SK-N-SH (cell line): Measurements from ENCODE around the gene SEH1L. TPM values are rescaled to one million over a fixed set of nuclear protein-coding genes. Genes with fewer than 3 reads are reported as not detected.

Source experiments
- CTCF ChIA-PET: fragments of 300-600, 350-600 bp; formaldehyde crosslinking; extraction: SDS; loops from one replicate; lab custom pipeline; 2021; lab: Yijun Ruan, JAX
- POLR2A ChIA-PET: fragments of 350-600 bp; sonication (Branson Sonifier 250); formaldehyde crosslinking; extraction: SDS; loops from one replicate; lab custom pipeline; 2020; ENCODE audit warnings: antibody characterized with exemption, inconsistent platforms; lab: Yijun Ruan, JAX
- DNase-seq: peaks from one replicate; pipeline ENCODE4 v3.0.0; 2012
- H2AFZ ChIP-seq: fragments of 200-600 bp; sonication (generic); 2 replicates; pipeline ENCODE4 v1.8.1; 2016; ENCODE audit warnings: antibody characterized with exemption, mild to moderate bottlenecking, low read depth
- H3F3A ChIP-seq: fragments of 200-600 bp; sonication (generic); replicated peaks from 2 replicates; pipeline ENCODE3; 2016; ENCODE audit warnings: antibody characterized with exemption, mild to moderate bottlenecking; ENCODE audit not compliant: insufficient read depth
- H3K27ac ChIP-seq, 2 experiments: fragments of 200-500 bp in 1 of 2; fragments of 200-600 bp in 1 of 2; sonication (Bioruptor generic) in 1 of 2; sonication (generic), shearing (Covaris generic) in 1 of 2; 2 replicates each; pipeline versions ENCODE4 v1.5.1 to v1.6.1; 2014 to 2016; ENCODE audit warnings: low read depth in 2 of 2, inconsistent platforms in 1 of 2, low read length in 1 of 2, mild to moderate bottlenecking in 1 of 2, mixed read lengths in 1 of 2
- H3K27me3 ChIP-seq: fragments of 200-600 bp; sonication (generic), shearing (Covaris generic); 2 replicates; pipeline ENCODE4 v1.6.1; 2016; ENCODE audit warnings: mixed run types; ENCODE audit not compliant: insufficient read depth
- H3K36me3 ChIP-seq, 2 experiments: fragments of 200-500 bp in 1 of 2; fragments of 200-600 bp in 1 of 2; sonication (Bioruptor generic) in 1 of 2; sonication (generic) in 1 of 2; replicated peaks in 1 of 2; 2 replicates each; pipeline versions ENCODE3 to v1.5.1; 2014 to 2016; ENCODE audit warnings: low read length in 1 of 2, mild to moderate bottlenecking in 1 of 2; ENCODE audit not compliant: insufficient read depth in 2 of 2, control insufficient read depth in 1 of 2
- H3K4me1 ChIP-seq, 2 experiments: fragments of 200-500 bp in 1 of 2; fragments of 200-600 bp in 1 of 2; sonication (Bioruptor generic) in 1 of 2; sonication (generic), shearing (Covaris generic) in 1 of 2; 2 replicates each; pipeline versions ENCODE4 v1.5.1 to v1.6.1; 2014 to 2016; ENCODE audit warnings: low read depth in 1 of 2, low read length in 1 of 2, mixed run types in 1 of 2; ENCODE audit not compliant: insufficient read depth in 2 of 2, control insufficient read depth in 1 of 2
- H3K4me2 ChIP-seq: fragments of 200-600 bp; sonication (generic), shearing (Covaris generic); 2 replicates; pipeline ENCODE4 v1.6.1; 2017; ENCODE audit warnings: mixed run types
- H3K4me3 ChIP-seq, 2 experiments: fragments of 200-500 bp in 1 of 2; fragments of 200-600 bp in 1 of 2; sonication (Bioruptor generic) in 1 of 2; sonication (generic), shearing (Covaris generic) in 1 of 2; 2 replicates each; pipeline versions ENCODE4 v1.5.1 to v1.8.1; 2014 to 2016; ENCODE audit warnings: low read depth in 2 of 2, inconsistent platforms in 1 of 2, low read length in 1 of 2, mild to moderate bottlenecking in 1 of 2, mixed read lengths in 1 of 2, moderate library complexity in 1 of 2
- H3K79me2 ChIP-seq: fragments of 200-600 bp; sonication (generic); 2 replicates; pipeline ENCODE4 v1.8.1; 2017; ENCODE audit warnings: mild to moderate bottlenecking; ENCODE audit not compliant: insufficient read depth
- H3K9ac ChIP-seq: fragments of 200-600 bp; sonication (generic); 2 replicates; pipeline ENCODE4 v1.6.1; 2017; ENCODE audit warnings: mixed run types
- H3K9me2 ChIP-seq: fragments of 200-600 bp; sonication (generic); 2 replicates; pipeline ENCODE4 v1.6.1; 2017; ENCODE audit warnings: mixed run types
- H3K9me3 ChIP-seq: fragments of 200-600 bp; sonication (generic); 2 replicates; pipeline ENCODE4 v1.6.1; 2017; ENCODE audit warnings: mixed run types, mild to moderate bottlenecking, moderate library complexity
- H4K20me1 ChIP-seq: fragments of 200-600 bp; sonication (generic); 2 replicates; pipeline ENCODE4 v1.6.1; 2017; ENCODE audit warnings: mild to moderate bottlenecking, mixed run types; ENCODE audit not compliant: insufficient read depth
- CTCF ChIP-seq: fragments of 200-600 bp; sonication (generic); IDR thresholded peaks from 2 replicates; pipeline ENCODE4 v1.6.1; 2017; ENCODE audit warnings: antibody characterized with exemption, mild to moderate bottlenecking, moderate library complexity
- EZH2phosphoT487 ChIP-seq: fragments of 200-600 bp; sonication (generic); IDR thresholded peaks from 2 replicates; pipeline ENCODE4 v1.6.1; 2017; ENCODE audit warnings: low read depth, mixed run types, mild to moderate bottlenecking, antibody characterized with exemption, moderate library complexity, borderline replicate concordance
- FOSL2 ChIP-seq: IDR thresholded peaks from 2 replicates; pipeline ENCODE4 v1.4.0; 2012; ENCODE audit warnings: low read depth, mild to moderate bottlenecking, moderate library complexity, borderline replicate concordance
- FOXJ3 ChIP-seq: sonication (generic); formaldehyde crosslinking; IDR thresholded peaks from 2 replicates; pipeline ENCODE4 v1.5.1; 2020; ENCODE audit warnings: mild to moderate bottlenecking, missing genetic modification reagents
- GABPA ChIP-seq: IDR thresholded peaks from 2 replicates; pipeline ENCODE4 v1.4.0; 2012; ENCODE audit warnings: low read depth, mild to moderate bottlenecking
- GATA2 ChIP-seq: sonication (generic); formaldehyde crosslinking; IDR thresholded peaks from 2 replicates; pipeline ENCODE4 v1.5.0; 2020; ENCODE audit warnings: mild to moderate bottlenecking, missing genetic modification reagents
- IRF3 ChIP-seq: fragments of 150-350 bp; IDR thresholded peaks from 2 replicates; pipeline ENCODE4 v1.6.1; 2016; ENCODE audit warnings: mild to moderate bottlenecking, low read depth, low read length
- MXI1 ChIP-seq: IDR thresholded peaks from 2 replicates; pipeline ENCODE4 v1.6.1; 2012; ENCODE audit warnings: mild to moderate bottlenecking, low read depth, low read length, improper control_type of control experiment
- NRF1 ChIP-seq: IDR thresholded peaks from 2 replicates; pipeline ENCODE4 v1.6.1; 2012; ENCODE audit warnings: low read depth, mild to moderate bottlenecking, low read length
- RCOR1 ChIP-seq: fragments of 150-350 bp; IDR thresholded peaks from 2 replicates; pipeline ENCODE4 v1.6.1; 2017; ENCODE audit warnings: antibody characterized with exemption, low read length
- REST ChIP-seq: IDR thresholded peaks from 2 replicates; pipeline ENCODE4 v1.6.1; 2012; ENCODE audit warnings: mild to moderate bottlenecking, low read depth, low read length, moderate library complexity
- RFX5 ChIP-seq: IDR thresholded peaks from 2 replicates; pipeline ENCODE4 v1.6.1; 2012; ENCODE audit warnings: mild to moderate bottlenecking, improper control_type of control experiment, low read length
- RXRA ChIP-seq: IDR thresholded peaks from 2 replicates; pipeline ENCODE4 v1.4.0; 2012; ENCODE audit warnings: low read depth, mild to moderate bottlenecking, borderline replicate concordance
- SMC3 ChIP-seq: IDR thresholded peaks from 2 replicates; pipeline ENCODE4 v1.6.1; 2012; ENCODE audit warnings: low read depth, low read length, improper control_type of control experiment
- TCF12 ChIP-seq: IDR thresholded peaks from 2 replicates; pipeline ENCODE4 v1.4.0; 2012
- USF2 ChIP-seq: fragments of 150-350 bp; IDR thresholded peaks from 2 replicates; pipeline ENCODE4 v1.6.1; 2017; ENCODE audit warnings: antibody characterized with exemption, low read length, low read depth, borderline replicate concordance
- whole genome bisulfite sequencing: methylation state at CpG from one replicate; pipeline ENCODE4 v1.1.6; 2017; ENCODE audit warnings: low lambda C conversion rate; 5-methylcytosine and 5-hydroxymethylcytosine counted together
- polyA plus RNA-seq, 3 experiments: library from polyadenylated mRNA; depleted of rRNA; stranded (reverse); fragments of >200 nt; gene quantifications; 2 replicates each; pipeline ENCODE4 v1.2.3, GENCODE V29; 2012
- TF ChIP-seq, protein P1 (sequence below): IDR thresholded peaks from 2 replicates; pipeline ENCODE4; 2012

The SEH1L gene
- polyA plus RNA-seq, 1 of the 3 experiments (the other 2 are of a cell fraction) = 29.8 TPM

DNA sequence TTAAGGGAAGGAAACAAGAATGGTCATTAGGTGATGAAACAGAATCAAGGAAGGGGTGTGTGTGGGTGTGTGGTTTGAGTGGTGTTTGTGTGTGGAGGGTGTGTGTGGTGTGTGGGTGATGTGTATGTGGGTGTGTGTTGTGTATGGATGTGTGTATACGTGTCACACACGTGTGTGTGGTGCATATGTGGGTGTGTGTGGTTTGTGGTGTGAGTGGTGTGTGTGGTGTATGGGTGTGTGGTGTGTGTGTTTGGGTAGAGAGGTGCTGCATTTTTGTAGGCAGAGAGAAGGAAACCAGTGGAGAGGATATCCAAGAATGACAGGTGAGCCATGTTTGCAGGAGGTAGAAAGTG lies 42.3 kb downstream of the SEH1L start:
- peak overlapping the region; percentile 78; the same call in 1 of the 2 replicates for H3K9ac ChIP-seq

More for the DNA sequence above, 42.3 kb downstream of the SEH1L start:
- Histone ChIP-seq H4K20me1 (no peaks in the 10 kb centered on the region; the same call in 1 of the 2 replicates), H3K4me1 (peaks cover 4 to 19% of the 10 kb centered on the region in 2 experiments; a peak in 3 of 4 replicates), H3K9me3 (no peaks in the 10 kb centered on the region), H3K79me2 (peaks cover 36% of the 10 kb centered on the region), H3K27me3 (no peaks in the 10 kb centered on the region), H3K36me3 (peaks cover 16 to 24% of the 10 kb centered on the region in 2 experiments), H3F3A (peaks cover 23% of the 10 kb centered on the region), H3K9me2 (no peaks in the 10 kb centered on the region), H2AFZ (peak overlapping the region; percentile 66), H3K4me3 (peak overlapping the region; percentile 86 to 94; a peak in 1 of 4 replicates)
- CTCF ChIA-PET = no interaction called here
- WGBS = 77% methylated on average over 2 of the region's 2 CpGs
- TF ChIP-seq RFX5 = no peak
- no peak for TF ChIP-seq FOXJ3 (CRISPR knock-in tag)
- no peak for TF ChIP-seq USF2
- TF ChIP-seq GATA2 (CRISPR knock-in tag) = no peak
- no peak for TF ChIP-seq MXI1
- no peak for TF ChIP-seq CTCF
- no peak for TF ChIP-seq FOSL2
- no peak for TF ChIP-seq RCOR1
- TF ChIP-seq, protein P1, sequence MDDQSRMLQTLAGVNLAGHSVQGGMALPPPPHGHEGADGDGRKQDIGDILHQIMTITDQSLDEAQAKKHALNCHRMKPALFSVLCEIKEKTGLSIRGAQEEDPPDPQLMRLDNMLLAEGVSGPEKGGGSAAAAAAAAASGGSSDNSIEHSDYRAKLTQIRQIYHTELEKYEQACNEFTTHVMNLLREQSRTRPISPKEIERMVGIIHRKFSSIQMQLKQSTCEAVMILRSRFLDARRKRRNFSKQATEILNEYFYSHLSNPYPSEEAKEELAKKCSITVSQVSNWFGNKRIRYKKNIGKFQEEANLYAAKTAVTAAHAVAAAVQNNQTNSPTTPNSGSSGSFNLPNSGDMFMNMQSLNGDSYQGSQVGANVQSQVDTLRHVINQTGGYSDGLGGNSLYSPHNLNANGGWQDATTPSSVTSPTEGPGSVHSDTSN = no peak
- TF ChIP-seq NRF1 = no peak
- TF ChIP-seq GABPA = no peak
- no peak for TF ChIP-seq EZH2phosphoT487
- no peak for TF ChIP-seq TCF12
- TF ChIP-seq REST = no peak
- no peak for TF ChIP-seq RXRA
- no peak for TF ChIP-seq IRF3
- no peak for TF ChIP-seq SMC3
- TF ChIP-seq, all 33 proteins: peak for 0
- peak overlapping the region; percentile 77 for H3K4me2 ChIP-seq
- H3K27ac ChIP-seq = no peak overlapping the region
- no peak for DNase-seq
- POLR2A ChIA-PET = interaction anchor here (1.3 kb wide), 1 partner anchor 21 kb away, joined by 3 read pairs; no protein-coding TSS in a partner anchor
